ENCODE data around the gene EXT2. TPM values are rescaled to one million over a fixed set of nuclear protein-coding genes. Genes with fewer than 3 reads are reported as not detected.

EXT2 gene
- total and polyA plus RNA-seq, 2 experiments from 2014 or later: 15.9 to 48.6 TPM

GRCh38 chr11:44146931-44147330 is 51.5 kb downstream of the EXT2 start:
- H3K27me3 Mint-ChIP-seq (ENCODE audit: insufficient read depth, low read depth, poor library complexity): peaks cover 2% of the 10 kb centered on the region
- Histone ChIP-seq H4K20me1 (replicated peaks; ENCODE audit: insufficient read depth) (no peaks in the 10 kb centered on the region), H3F3A (replicated peaks; ENCODE audit: low read depth) (no peaks in the 10 kb centered on the region), H3K9me2 (ENCODE audit: insufficient read depth) (no peaks in the 10 kb centered on the region), H3K27me3 (ENCODE audit: insufficient read depth) (no peaks in the 10 kb centered on the region), H3K4me2 (no peak overlapping the region), H3K36me3 (ENCODE audit: insufficient read depth) (no peaks in the 10 kb centered on the region), H2AFZ (no peak overlapping the region), H3K27ac (ENCODE audit: low read depth) (no peak overlapping the region), H3K79me2 (replicated peaks; ENCODE audit: insufficient read depth) (no peaks in the 10 kb centered on the region), H3K4me1 (ENCODE audit: insufficient read depth) (no peaks in the 10 kb centered on the region), H3K4me3 (no peak overlapping the region)
- H3K4me1 Mint-ChIP-seq: no peaks in the 10 kb centered on the region
- H3K9me3 Mint-ChIP-seq: no peaks in the 10 kb centered on the region
- H3K27ac Mint-ChIP-seq: no peak overlapping the region
- ATAC-seq (no peak), DNase-seq (ENCODE audit: low spot score) (no peak)
- peaks cover 15% of the 10 kb centered on the region; the same call in 2 of the 3 replicates for H3K36me3 Mint-ChIP-seq (ENCODE audit: low read depth)
- TF ChIP-seq POLR2AphosphoS5 (IDR thresholded peaks at IDR 0.05; ENCODE audit: low read depth): no peak
- no peak for TF ChIP-seq CREB1 (CRISPR knock-in tag; IDR thresholded peaks at IDR 0.05; ENCODE audit: low read depth)
- no peak for TF ChIP-seq STAT1 (IDR thresholded peaks at IDR 0.05; ENCODE audit: unreplicated experiment)
- no peak for TF ChIP-seq ETS1 (IDR thresholded peaks at IDR 0.05)
- no peak for TF ChIP-seq ZNF114 (CRISPR knock-in tag; IDR thresholded peaks at IDR 0.05)
- no peak for TF ChIP-seq REST (IDR thresholded peaks at IDR 0.05; ENCODE audit: unreplicated experiment)
- H3K4me3 Mint-ChIP-seq: no peak overlapping the region

DNA sequence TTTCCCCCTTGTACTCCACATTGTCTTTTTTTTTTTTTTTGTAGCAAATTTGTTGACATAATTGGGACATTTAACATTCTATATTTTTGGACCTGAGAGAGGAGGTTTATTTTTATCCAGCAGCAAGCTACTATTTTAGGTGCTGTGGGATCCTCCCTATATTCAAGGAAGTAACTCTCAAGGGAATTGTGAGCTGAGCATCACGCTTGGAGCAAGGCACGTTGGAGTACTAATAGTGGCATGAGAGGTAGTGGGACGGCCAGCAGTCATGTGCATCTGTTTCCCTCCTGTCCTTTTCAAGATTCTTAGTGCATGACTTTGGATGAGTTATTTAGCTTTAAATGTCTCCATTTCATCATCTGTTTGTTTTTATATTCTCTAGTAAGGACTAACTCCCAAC is 52.3 kb downstream of the EXT2 start:
- Histone ChIP-seq H4K20me1 (replicated peaks; ENCODE audit: insufficient read depth) (no peaks in the 10 kb centered on the region), H3K4me1 (ENCODE audit: insufficient read depth) (no peaks in the 10 kb centered on the region), H3K27me3 (ENCODE audit: insufficient read depth) (no peaks in the 10 kb centered on the region), H3K79me2 (replicated peaks; ENCODE audit: insufficient read depth) (no peaks in the 10 kb centered on the region), H3F3A (replicated peaks; ENCODE audit: low read depth) (no peaks in the 10 kb centered on the region), H3K9me2 (ENCODE audit: insufficient read depth) (no peaks in the 10 kb centered on the region), H3K27ac (ENCODE audit: low read depth) (no peak overlapping the region), H3K4me2 (no peak overlapping the region), H2AFZ (no peak overlapping the region), H3K4me3 (no peak overlapping the region), H3K36me3 (ENCODE audit: insufficient read depth) (no peaks in the 10 kb centered on the region)
- Mint-ChIP-seq H3K9me3 (no peaks in the 10 kb centered on the region), H3K27me3 (ENCODE audit: insufficient read depth, low read depth, poor library complexity) (peaks cover 2% of the 10 kb centered on the region), H3K4me3 (no peak overlapping the region), H3K36me3 (ENCODE audit: low read depth) (peaks cover 20% of the 10 kb centered on the region; the same call in 2 of the 3 replicates), H3K27ac (no peak overlapping the region), H3K4me1 (no peaks in the 10 kb centered on the region)
- ATAC-seq: no peak
- no peak for DNase-seq (ENCODE audit: low spot score)
- TF ChIP-seq STAT1 (IDR thresholded peaks at IDR 0.05; ENCODE audit: unreplicated experiment): no peak
- no peak for TF ChIP-seq ZNF114 (CRISPR knock-in tag; IDR thresholded peaks at IDR 0.05)
- TF ChIP-seq ZNF331 (CRISPR knock-in tag; IDR thresholded peaks at IDR 0.05; ENCODE audit: low read depth): no peak
- no peak for TF ChIP-seq EZH2 (IDR thresholded peaks at IDR 0.05; ENCODE audit: low read depth, unreplicated experiment)
- TF ChIP-seq, protein P1, sequence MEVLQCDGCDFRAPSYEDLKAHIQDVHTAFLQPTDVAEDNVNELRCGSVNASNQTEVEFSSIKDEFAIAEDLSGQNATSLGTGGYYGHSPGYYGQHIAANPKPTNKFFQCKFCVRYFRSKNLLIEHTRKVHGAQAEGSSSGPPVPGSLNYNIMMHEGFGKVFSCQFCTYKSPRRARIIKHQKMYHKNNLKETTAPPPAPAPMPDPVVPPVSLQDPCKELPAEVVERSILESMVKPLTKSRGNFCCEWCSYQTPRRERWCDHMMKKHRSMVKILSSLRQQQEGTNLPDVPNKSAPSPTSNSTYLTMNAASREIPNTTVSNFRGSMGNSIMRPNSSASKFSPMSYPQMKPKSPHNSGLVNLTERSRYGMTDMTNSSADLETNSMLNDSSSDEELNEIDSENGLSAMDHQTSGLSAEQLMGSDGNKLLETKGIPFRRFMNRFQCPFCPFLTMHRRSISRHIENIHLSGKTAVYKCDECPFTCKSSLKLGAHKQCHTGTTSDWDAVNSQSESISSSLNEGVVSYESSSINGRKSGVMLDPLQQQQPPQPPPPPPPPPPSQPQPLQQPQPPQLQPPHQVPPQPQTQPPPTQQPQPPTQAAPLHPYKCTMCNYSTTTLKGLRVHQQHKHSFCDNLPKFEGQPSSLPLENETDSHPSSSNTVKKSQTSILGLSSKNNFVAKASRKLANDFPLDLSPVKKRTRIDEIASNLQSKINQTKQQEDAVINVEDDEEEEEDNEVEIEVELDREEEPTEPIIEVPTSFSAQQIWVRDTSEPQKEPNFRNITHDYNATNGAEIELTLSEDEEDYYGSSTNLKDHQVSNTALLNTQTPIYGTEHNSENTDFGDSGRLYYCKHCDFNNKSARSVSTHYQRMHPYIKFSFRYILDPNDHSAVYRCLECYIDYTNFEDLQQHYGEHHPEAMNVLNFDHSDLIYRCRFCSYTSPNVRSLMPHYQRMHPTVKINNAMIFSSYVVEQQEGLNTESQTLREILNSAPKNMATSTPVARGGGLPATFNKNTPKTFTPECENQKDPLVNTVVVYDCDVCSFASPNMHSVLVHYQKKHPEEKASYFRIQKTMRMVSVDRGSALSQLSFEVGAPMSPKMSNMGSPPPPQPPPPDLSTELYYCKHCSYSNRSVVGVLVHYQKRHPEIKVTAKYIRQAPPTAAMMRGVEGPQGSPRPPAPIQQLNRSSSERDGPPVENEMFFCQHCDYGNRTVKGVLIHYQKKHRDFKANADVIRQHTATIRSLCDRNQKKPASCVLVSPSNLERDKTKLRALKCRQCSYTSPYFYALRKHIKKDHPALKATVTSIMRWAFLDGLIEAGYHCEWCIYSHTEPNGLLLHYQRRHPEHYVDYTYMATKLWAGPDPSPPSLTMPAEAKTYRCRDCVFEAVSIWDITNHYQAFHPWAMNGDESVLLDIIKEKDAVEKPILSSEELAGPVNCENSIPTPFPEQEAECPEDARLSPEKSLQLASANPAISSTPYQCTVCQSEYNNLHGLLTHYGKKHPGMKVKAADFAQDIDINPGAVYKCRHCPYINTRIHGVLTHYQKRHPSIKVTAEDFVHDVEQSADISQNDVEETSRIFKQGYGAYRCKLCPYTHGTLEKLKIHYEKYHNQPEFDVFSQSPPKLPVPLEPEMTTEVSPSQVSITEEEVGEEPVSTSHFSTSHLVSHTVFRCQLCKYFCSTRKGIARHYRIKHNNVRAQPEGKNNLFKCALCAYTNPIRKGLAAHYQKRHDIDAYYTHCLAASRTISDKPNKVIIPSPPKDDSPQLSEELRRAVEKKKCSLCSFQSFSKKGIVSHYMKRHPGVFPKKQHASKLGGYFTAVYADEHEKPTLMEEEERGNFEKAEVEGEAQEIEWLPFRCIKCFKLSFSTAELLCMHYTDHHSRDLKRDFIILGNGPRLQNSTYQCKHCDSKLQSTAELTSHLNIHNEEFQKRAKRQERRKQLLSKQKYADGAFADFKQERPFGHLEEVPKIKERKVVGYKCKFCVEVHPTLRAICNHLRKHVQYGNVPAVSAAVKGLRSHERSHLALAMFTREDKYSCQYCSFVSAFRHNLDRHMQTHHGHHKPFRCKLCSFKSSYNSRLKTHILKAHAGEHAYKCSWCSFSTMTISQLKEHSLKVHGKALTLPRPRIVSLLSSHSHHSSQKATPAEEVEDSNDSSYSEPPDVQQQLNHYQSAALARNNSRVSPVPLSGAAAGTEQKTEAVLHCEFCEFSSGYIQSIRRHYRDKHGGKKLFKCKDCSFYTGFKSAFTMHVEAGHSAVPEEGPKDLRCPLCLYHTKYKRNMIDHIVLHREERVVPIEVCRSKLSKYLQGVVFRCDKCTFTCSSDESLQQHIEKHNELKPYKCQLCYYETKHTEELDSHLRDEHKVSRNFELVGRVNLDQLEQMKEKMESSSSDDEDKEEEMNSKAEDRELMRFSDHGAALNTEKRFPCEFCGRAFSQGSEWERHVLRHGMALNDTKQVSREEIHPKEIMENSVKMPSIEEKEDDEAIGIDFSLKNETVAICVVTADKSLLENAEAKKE (CRISPR knock-in tag; IDR thresholded peaks at IDR 0.05): no peak
- no peak for TF ChIP-seq NANOG (IDR thresholded peaks at IDR 0.05; ENCODE audit: borderline replicate concordance)
- no peak for TF ChIP-seq EZH2phosphoT487 (IDR thresholded peaks at IDR 0.05; ENCODE audit: unreplicated experiment)
